GF-D8 (cell line): Measurements from ENCODE around the gene PTGIS.

Source experiments
- DNase-seq: peaks from one replicate; lab custom pipeline; 2025; lab: John Stamatoyannopoulos, UW

Gene PTGIS

GRCh38 chr20:49529470-49529869 is 38.5 kb downstream of the PTGIS start:
- DNase-seq = no peak

GRCh38 chr20:49526568-49526967 is 41.4 kb downstream of the PTGIS start:
- DNase-seq = no peak

GRCh38 chr20:49526056-49526455 is 41.9 kb downstream of the PTGIS start:
- no peak for DNase-seq

GRCh38 chr20:49523767-49524360 is 44.1 kb downstream of the PTGIS start:
- no peak for DNase-seq

- no peak for DNase-seq
These were observed 46.6 kb downstream of the PTGIS start for GRCh38 chr20:49521356-49521755.

GRCh38 chr20:49519777-49520359 is 48.1 kb downstream of the PTGIS start:
- no peak for DNase-seq

- DNase-seq = no peak
These were observed 48.7 kb downstream of the PTGIS start for GRCh38 chr20:49519212-49519712.

GRCh38 chr20:49518576-49518975 is 49.4 kb downstream of the PTGIS start:
- DNase-seq = no peak

GRCh38 chr20:49517805-49518100 is 50.2 kb downstream of the PTGIS start:
- no peak for DNase-seq

GRCh38 chr20:49516916-49517804 is 50.8 kb downstream of the PTGIS start:
- DNase-seq = no peak

GRCh38 chr20:49515586-49515985 is 52.4 kb downstream of the PTGIS start:
- DNase-seq = no peak

- DNase-seq = no peak
These were observed 54.4 kb downstream of the PTGIS start for GRCh38 chr20:49513517-49513916.

- DNase-seq = no peak
These were observed 54.9 kb downstream of the PTGIS start for GRCh38 chr20:49513009-49513408.

GRCh38 chr20:49511788-49512525 is 56.0 kb downstream of the PTGIS start:
- DNase-seq = no peak

GRCh38 chr20:49510562-49511122 is 57.3 kb downstream of the PTGIS start:
- DNase-seq = no peak

- DNase-seq = no peak
These were observed 59.3 kb downstream of the PTGIS start for GRCh38 chr20:49508435-49509199.

GRCh38 chr20:49507741-49508434 is 60.0 kb downstream of the PTGIS start:
- DNase-seq = no peak

- DNase-seq = no peak
These were observed 62.4 kb downstream of the PTGIS start for GRCh38 chr20:49505518-49505917.

- DNase-seq = no peak
These were observed 64.8 kb downstream of the PTGIS start for GRCh38 chr20:49503176-49503575.

GRCh38 chr20:49501917-49502316 is 66.0 kb downstream of the PTGIS start:
- no peak for DNase-seq

GRCh38 chr20:49497398-49497669 is 70.6 kb downstream of the PTGIS start:
- no peak for DNase-seq
